Right cardiac atrium (tissue), 5 donors: ENCODE data around the gene ADGRV1. TPM values are rescaled to one million over a fixed set of nuclear protein-coding genes. Genes with fewer than 3 reads are reported as not detected.
"Not testable (repeated sequence)": the region's sequence is repeated elsewhere in the genome, so short reads cannot be mapped to it uniquely, and the experiment has no call there.

Source experiments
- ATAC-seq, 2 donors: fragments of 200-7000 bp; cut with Tn5 transposase; one replicate each; pipeline versions ENCODE4 v1.8.0 to v1.9.1; 2020; ENCODE audit warnings: moderate library complexity in 2 of 2, mild to moderate bottlenecking in 1 of 2
- DNase-seq, 3 donors: peaks; one replicate each; pipeline ENCODE4 v3.0.0-alpha.2; 2020
- H3K27ac ChIP-seq: one replicate; pipeline ENCODE4 v1.5.1; 2013; ENCODE audit warnings: mild to moderate bottlenecking, low read length, control low read depth, moderate library complexity
- H3K27me3 ChIP-seq: one replicate; pipeline ENCODE4 v1.6.1; 2013; ENCODE audit not compliant: control insufficient read depth, insufficient read depth
- H3K4me1 ChIP-seq: one replicate; pipeline ENCODE4 v1.6.1; 2013; ENCODE audit warnings: low read length; ENCODE audit not compliant: control insufficient read depth, insufficient read depth
- H3K4me3 ChIP-seq: one replicate; pipeline ENCODE4 v1.5.1; 2013; ENCODE audit warnings: low read length, control low read depth
- H3K9me3 ChIP-seq: one replicate; pipeline ENCODE4 v1.6.1; 2013; ENCODE audit warnings: low read length; ENCODE audit not compliant: control insufficient read depth
- WGBS: extraction: QIAGEN DNeasy Blood & Tissue Kit; methylation state at CpG from one replicate; pipeline ENCODE4 v1.1.7; 2013; 5-methylcytosine and 5-hydroxymethylcytosine counted together
- intact Hi-C, 4 donors: fragments of 100-400 bp; cut with DNase I; formaldehyde crosslinking; loops; one replicate each; pipeline versions ENCODE4 v1.11.0 to v1.14.0; 2022 to 2023
- polyA plus RNA-seq: library from polyadenylated mRNA; stranded (reverse); fragments of 200-250 nt; gene quantifications from one replicate; pipeline ENCODE4 v1.2.3, GENCODE V29; 2013
- total RNA-seq, 4 donors: library from RNA; stranded (reverse); fragmentation: NEBNext Ultra II Directional; extraction: Animal tissue kit (Norgen Biotek cat#: 25700); gene quantifications; one replicate each; pipeline ENCODE4 v1.2.1, GENCODE V29; 2021
- donor health status: healthy with polysubstance abuse.
- donor health status: DM: no; HTN: yes; CAD: no.
- donor health status: DM: no; HTN: no; CAD: no.
- donor health status: DM: no; HTN: yes; CAD: no; lungs with severe emphysema.
- donor health status: DM: yes; HTN: yes; CAD: no.

Gene ADGRV1
- total and polyA plus RNA-seq, 5 donors: 0.05 to 1.1 (median 0.37) TPM

DNA sequence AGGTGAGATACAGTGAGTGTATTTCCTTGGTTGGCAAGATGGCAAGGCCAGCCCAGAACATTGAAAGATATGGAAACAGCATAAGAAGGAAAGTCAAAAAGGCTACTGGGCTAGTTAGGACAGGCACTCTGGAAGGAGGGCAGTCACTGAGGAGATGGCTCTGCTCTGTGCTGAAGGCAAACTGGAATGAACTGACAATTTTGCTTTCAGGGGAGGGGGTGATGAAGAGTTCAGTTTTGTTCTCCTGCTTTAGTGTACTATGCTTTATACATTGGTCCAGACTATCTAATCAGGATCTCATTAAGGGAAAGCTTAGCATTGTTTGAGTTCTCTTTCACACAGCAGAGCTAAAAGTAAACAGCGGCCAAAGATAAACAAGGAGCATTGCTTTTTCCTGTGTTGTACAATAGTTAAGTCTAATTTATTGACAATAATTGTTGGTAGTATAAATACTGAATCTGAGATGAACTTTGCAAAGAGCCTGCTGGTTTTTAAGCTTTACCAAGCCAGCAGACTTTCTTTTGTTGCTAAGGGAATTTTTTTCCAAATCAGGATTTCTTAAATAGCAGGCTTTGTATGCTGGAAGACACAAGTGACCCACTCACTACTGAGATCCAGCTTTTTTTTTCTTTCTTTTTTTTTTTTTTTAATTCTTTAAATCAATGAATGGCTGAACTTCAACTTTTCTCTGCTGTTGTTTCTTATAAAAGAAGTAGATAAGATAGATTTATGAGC is 469.0 kb downstream of the ADGRV1 start:
- H3K4me1 ChIP-seq: no peaks in the 10 kb centered on the region
- ATAC-seq (no peak), DNase-seq (no peak)
- 61% methylated on average over 1 of the region's 1 CpG for WGBS
- intact Hi-C loops: no loop called here
- H3K27me3 ChIP-seq: no peaks in the 10 kb centered on the region
- H3K27ac ChIP-seq: no peak overlapping the region
- H3K4me3 ChIP-seq: no peak overlapping the region
- H3K9me3 ChIP-seq: no peaks in the 10 kb centered on the region

DNA sequence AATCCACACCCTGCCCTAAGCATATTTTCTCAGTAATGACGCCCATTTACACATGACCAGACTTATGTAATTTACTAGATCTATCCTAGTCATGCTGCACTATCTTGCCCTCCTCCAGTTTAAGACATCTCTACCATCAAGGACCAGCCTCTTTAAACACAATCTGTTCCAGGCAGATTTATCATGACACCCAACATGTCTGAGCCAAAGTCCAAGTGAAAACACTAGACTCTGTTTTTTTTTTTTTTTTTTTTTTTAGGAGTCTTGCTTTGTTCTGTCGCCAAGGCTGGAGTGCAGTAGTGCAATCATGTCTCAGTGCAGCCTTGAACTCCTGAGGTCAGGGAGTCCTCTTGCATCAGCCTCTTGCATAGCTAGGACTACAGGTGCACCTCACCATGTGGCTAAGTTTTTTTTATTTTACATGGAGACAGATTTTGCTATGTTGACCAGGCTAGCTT is 469.9 kb downstream of the ADGRV1 start:
- no peak overlapping the region for H3K4me3 ChIP-seq
- H3K4me1 ChIP-seq: peaks cover 2% of the 10 kb centered on the region
- H3K27me3 ChIP-seq: no peaks in the 10 kb centered on the region
- no peaks in the 10 kb centered on the region for H3K9me3 ChIP-seq
- intact Hi-C loops: no loop called here
- no peak for DNase-seq
- no peak for ATAC-seq
- H3K27ac ChIP-seq: no peak overlapping the region
- 85% methylated on average over 2 of the region's 2 CpGs for WGBS

DNA sequence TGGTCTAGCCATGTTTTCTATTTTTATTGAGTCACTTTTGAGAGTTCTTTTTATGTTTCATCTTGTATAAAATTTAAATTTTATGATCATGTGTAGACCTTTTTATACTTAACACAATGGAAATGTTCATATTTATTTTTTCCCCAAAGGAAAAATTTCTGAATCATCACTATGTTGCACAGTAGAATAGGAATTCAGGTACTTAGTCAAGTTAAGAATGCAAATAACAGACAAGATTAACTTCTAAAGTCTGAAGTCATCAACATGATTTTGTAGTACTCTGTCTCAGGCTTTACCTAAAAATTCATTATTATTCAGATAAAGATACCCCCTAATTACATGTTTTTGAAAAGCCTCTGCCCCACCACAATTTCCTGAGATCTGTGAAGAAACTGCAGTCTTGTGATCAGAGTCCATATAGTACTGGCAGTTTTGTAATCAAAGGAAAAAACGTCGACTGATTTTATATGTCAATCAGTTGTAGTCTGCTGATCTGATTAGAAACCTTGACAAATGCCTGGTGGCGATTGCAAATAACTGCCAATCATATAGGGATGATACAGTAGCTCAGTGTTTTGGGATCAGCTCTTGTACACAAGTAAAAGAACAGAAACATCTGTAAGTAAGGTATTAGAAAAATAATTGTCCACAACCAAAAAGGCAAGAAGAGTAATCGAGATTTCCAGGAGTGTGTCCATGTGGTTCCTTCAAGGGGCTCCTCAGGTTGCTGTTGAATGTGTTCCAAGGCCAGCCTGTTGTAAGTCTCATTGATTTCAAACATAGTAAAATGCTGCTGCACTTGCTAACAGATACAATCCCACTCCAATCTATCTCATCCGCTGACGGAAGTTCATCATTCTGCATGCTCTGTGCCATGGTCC is 472.2 kb downstream of the ADGRV1 start:
- no peak overlapping the region for H3K4me3 ChIP-seq
- DNase-seq (no peak), ATAC-seq (no peak)
- no peaks in the 10 kb centered on the region for H3K9me3 ChIP-seq
- peaks cover 2% of the 10 kb centered on the region for H3K4me1 ChIP-seq
- WGBS: 84% methylated on average over 6 of the region's 6 CpGs
- no peaks in the 10 kb centered on the region for H3K27me3 ChIP-seq
- H3K27ac ChIP-seq: no peak overlapping the region
- intact Hi-C loops: no loop called here

DNA sequence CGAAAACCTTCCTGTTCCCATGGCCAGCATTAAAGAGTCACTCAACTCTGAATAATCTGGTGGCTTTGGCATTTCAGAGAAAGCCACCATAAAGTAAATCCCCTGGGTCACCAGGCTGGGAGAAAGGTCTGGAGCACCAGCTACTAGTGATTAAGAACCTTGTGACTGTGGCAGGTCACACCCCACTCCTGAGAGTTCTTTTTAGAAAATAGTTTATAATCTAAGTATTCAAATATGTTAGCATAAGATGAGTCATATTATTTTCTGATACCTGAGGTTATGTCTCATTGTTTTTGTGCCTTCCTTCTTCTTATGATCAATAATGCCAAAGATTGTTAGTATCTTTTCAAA is 472.8 kb downstream of the ADGRV1 start:
- no peaks in the 10 kb centered on the region for H3K27me3 ChIP-seq
- ATAC-seq: no peak
- no peak for DNase-seq
- intact Hi-C loops: no loop called here
- H3K27ac ChIP-seq: no peak overlapping the region
- 98% methylated on average over 1 of the region's 1 CpG for WGBS
- H3K4me3 ChIP-seq: no peak overlapping the region
- no peaks in the 10 kb centered on the region for H3K9me3 ChIP-seq
- H3K4me1 ChIP-seq: peaks cover 2% of the 10 kb centered on the region

DNA sequence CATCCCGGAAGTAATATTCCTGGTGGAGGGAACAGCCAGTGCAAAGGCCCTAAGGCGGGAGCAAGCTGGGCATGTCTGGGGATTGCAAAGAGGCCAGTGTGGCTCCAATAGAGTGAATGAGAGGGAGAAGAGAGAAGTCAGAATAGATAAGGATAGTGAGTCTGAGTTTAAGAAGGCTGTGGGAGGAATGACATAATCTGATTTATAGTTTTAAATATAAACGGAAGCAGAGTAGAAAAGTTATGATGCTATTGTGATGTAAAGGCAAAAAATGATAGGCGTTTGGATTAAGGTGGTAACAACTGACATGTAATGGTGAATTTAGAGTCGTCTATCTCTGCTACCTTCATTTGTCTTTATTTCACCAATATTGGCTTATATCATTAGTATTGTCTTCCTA is 473.5 kb downstream of the ADGRV1 start:
- no peaks in the 10 kb centered on the region for H3K27me3 ChIP-seq
- WGBS: 85% methylated on average over 5 of the region's 5 CpGs
- no peak for ATAC-seq
- no peaks in the 10 kb centered on the region for H3K9me3 ChIP-seq
- DNase-seq: no peak
- intact Hi-C loops: no loop called here
- H3K4me3 ChIP-seq: no peak overlapping the region
- no peak overlapping the region for H3K27ac ChIP-seq
- peaks cover 2% of the 10 kb centered on the region for H3K4me1 ChIP-seq

DNA sequence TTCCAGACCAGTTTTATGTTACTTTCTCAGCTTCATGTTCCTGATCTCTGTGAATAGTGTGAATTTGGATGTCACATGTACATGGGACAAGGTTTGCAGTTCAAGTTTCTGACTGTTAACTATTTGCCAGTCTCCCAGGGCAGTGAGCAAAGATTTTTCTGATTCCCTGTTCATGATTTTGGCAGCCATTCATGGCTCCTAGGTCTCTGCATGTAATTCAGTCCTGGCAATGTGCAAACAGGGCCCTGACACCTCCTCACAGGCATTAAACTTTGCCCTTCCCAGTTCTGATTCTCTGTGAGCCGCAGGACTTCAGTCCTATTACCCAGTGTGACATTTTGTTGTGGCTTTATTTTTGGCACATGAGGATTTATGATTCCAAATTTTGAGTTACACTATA is 474.8 kb downstream of the ADGRV1 start:
- no peak overlapping the region for H3K27ac ChIP-seq
- H3K27me3 ChIP-seq: no peaks in the 10 kb centered on the region
- no peaks in the 10 kb centered on the region for H3K9me3 ChIP-seq
- H3K4me1 ChIP-seq: peaks cover 2% of the 10 kb centered on the region
- H3K4me3 ChIP-seq: no peak overlapping the region
- intact Hi-C loops: no loop called here
- ATAC-seq (no peak), DNase-seq (no peak)
- 98% methylated on average over 1 of the region's 1 CpG for WGBS

DNA sequence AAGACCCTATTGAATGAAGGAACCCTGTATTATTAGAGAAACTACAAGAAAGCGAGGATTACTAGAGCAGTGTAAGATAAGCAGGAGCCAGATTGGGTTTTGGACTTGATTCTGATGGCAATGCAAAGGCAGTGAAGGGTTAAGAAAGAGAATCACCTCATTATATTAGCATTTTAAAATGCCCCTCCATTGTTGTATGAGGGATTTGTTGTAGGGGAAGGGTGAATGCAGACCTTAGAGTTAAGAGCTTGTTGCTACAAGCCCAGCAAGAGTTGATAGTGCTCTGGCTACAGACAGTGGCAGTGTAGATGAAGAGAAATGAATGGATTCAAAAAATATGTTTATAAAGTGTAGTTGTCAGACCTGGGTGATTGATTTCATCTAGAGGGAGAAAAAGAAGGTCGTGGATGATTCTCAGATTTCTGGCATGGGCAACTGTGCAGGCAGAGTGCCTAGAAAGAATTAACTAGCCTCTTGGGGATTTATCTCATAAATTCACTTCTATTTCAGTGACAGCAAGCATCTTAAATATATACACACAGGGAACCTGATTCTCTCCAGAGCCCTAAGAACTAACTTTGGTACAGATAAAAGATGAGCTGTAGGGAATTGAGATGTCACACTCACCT is 479.7 kb downstream of the ADGRV1 start:
- Histone ChIP-seq H3K4me3 (no peak overlapping the region), H3K4me1 (peaks cover 1% of the 10 kb centered on the region), H3K9me3 (no peaks in the 10 kb centered on the region), H3K27me3 (no peaks in the 10 kb centered on the region), H3K27ac (no peak overlapping the region)
- no peak for DNase-seq
- intact Hi-C loops: no loop called here
- 59% methylated on average over 2 of the region's 2 CpGs for WGBS
- no peak for ATAC-seq

DNA sequence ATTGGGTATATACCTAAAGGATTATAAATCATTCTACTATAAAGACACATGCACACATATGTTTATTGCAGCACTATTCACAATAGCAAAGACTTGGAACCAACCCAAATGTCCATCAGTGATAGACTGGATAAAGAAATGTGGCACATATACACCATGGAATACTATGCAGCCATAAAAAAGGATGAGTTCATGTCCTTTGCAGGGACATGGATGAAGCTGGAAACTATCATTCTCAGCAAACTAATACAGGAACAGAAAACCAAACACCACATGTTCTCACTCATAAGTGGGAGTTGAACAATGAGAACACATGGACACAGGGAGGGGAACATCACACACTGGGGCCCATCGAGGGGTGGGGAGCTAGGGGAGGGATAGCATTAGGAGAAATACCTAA is 482.5 kb downstream of the ADGRV1 start:
- ATAC-seq, H3K27ac ChIP-seq, intact Hi-C loops, H3K9me3 ChIP-seq, DNase-seq, H3K27me3 ChIP-seq, H3K4me3 ChIP-seq, H3K4me1 ChIP-seq: not testable (repeated sequence)
- WGBS: 93% methylated on average over 1 of the region's 1 CpG

DNA sequence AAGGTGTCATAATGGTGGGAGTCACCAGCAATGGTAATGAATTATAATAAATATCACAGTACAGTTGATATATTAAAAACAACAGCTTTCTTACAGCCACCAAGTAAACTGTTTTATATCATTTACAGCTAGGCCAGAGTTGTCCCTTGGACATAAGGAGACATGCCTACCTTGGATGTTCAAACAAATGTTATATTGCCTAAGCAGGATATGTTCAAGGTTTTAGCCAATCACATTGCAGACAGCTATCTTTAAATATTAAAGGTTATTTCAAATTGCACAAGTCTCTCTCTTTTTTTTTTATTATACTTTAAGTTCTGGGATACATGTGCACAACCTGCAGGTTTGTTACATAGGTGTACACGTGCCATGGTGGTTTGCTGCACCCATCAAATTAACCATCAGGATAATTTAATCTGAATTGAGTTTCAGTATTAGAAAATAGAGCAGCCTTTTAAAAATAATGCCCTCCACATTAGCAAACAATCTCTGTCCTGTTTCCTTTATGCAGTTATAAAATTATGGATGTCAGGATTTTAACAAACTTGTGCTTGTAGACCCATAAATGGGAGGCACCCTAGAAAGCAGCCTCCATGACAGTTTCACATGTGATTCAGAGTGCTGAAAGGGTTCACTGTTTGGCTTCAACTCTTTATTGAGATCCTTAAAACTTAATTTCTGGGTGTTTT is 483.8 kb downstream of the ADGRV1 start:
- ATAC-seq (no peak), DNase-seq (no peak)
- Histone ChIP-seq H3K27ac (no peak overlapping the region), H3K27me3 (no peaks in the 10 kb centered on the region), H3K4me3 (no peak overlapping the region), H3K4me1 (no peaks in the 10 kb centered on the region), H3K9me3 (no peaks in the 10 kb centered on the region)
- intact Hi-C loops: no loop called here
- WGBS: 97% methylated on average over 1 of the region's 1 CpG

DNA sequence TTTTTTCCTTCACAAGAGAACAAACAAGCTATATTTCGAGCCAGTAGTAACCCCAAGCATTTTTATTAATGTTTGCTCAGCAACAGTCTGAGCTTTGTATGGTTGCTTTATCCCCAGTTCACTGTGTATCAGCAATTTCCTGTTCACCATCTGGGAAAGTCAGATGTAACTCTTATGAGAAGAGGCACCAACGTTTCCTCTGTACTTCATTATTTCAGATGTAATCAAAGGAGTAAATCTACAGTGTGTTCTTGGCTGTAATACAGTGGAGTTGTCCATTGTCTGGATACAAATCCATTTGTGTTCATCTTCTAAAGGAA is 484.3 kb downstream of the ADGRV1 start:
- H3K9me3 ChIP-seq: no peaks in the 10 kb centered on the region
- no peaks in the 10 kb centered on the region for H3K4me1 ChIP-seq
- no peaks in the 10 kb centered on the region for H3K27me3 ChIP-seq
- WGBS: 43% methylated on average over 2 of the region's 2 CpGs
- no peak overlapping the region for H3K4me3 ChIP-seq
- intact Hi-C loops: no loop called here
- DNase-seq (no peak), ATAC-seq (no peak)
- H3K27ac ChIP-seq: no peak overlapping the region

DNA sequence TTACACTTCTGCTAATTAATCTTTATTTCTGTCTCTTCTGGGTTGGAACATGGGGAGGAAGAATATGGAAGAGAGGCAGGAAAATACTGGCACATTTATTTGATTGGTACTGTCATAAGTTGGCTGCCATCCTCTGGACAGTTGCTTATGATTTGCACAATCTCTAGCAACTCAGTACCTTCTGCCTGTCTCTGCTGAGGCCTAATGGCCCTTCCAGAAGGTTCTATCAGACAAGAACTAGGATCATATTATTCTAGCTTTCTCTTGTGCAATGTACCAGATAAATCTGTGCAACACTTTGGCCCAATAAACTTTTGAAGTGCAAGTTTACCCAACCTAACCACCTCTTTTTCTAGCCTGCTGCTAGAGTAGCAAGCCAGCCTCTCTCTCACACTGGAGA is 489.5 kb downstream of the ADGRV1 start:
- intact Hi-C loops: no loop called here
- ATAC-seq: peak; percentile 31 to 48
- Histone ChIP-seq H3K4me3 (no peak overlapping the region), H3K27ac (no peak overlapping the region), H3K9me3 (no peaks in the 10 kb centered on the region), H3K4me1 (no peaks in the 10 kb centered on the region), H3K27me3 (no peaks in the 10 kb centered on the region)
- no peak for DNase-seq
